Measurements from ENCODE around the gene UBIAD1. TPM values are rescaled to one million over a fixed set of nuclear protein-coding genes. Genes with fewer than 3 reads are reported as not detected.

The UBIAD1 gene
- total and polyA plus RNA-seq, 10 of the 15 experiments (the other 5 are each of a cell fraction or from before 2014, with no cell fraction given) = 4.5 to 23.8 (median 16.0) TPM

- Histone ChIP-seq H3K4me1 (ENCODE audit: control insufficient read depth, insufficient read depth, low read length) (no peaks in the 10 kb centered on the region), H2AFZ (ENCODE audit: control insufficient read depth, low read depth, low read length) (no peak overlapping the region), H3K9me3 (replicated peaks; ENCODE audit: control insufficient read depth, insufficient read depth, low read length) (no peaks in the 10 kb centered on the region), H3K9ac (ENCODE audit: control insufficient read depth, insufficient read depth, low read length) (no peak overlapping the region), H3K27ac (ENCODE audit: control insufficient read depth, insufficient read depth) (no peak overlapping the region), H3K36me3 (ENCODE audit: control insufficient read depth in 2 of 2, insufficient read depth in 2 of 2, low read length in 1 of 2) (no peaks in the 10 kb centered on the region), H4K20me1 (ENCODE audit: control insufficient read depth, insufficient read depth) (no peaks in the 10 kb centered on the region), H3K4me3 (no peak overlapping the region), H3K27me3 (replicated peaks in 1 of 2; ENCODE audit: control insufficient read depth in 2 of 2, insufficient read depth in 2 of 2, low read length in 1 of 2) (peaks cover 0 to 2% of the 10 kb centered on the region in 2 experiments; a peak in 2 of 4 replicates), H3K79me2 (ENCODE audit: control insufficient read depth, insufficient read depth, low read length) (no peaks in the 10 kb centered on the region), H3K4me2 (ENCODE audit: control insufficient read depth, insufficient read depth) (no peak overlapping the region)
- BruUV-seq (replicated peaks) = no TSS peak
- ATAC-seq = peak; percentile 90
- DNase-seq (ENCODE audit: low read depth, low spot score) = no peak
- ChIA-PET RAD21 (ENCODE audit: unreplicated experiment) (interaction anchor here (1.3 to 1.9 kb wide), 3 partner anchors 8 to 322 kb away, joined by 4 to 5 read pairs (median 5); no protein-coding TSS in a partner anchor), POLR2A (no interaction called here), SMC1A (ENCODE audit: uncharacterized antibody, unreplicated experiment) (no interaction called here), CTCF (interaction anchor here (0.6 to 2.0 kb wide), 10 partner anchors 11 to 1382 kb away, joined by 3 to 7 read pairs (median 4); no protein-coding TSS in a partner anchor)
- 5% methylated on average over 15 of the region's 15 CpGs for WGBS (ENCODE audit: insufficient coverage, insufficient replicate concordance, low lambda C conversion rate, missing lambda C conversion rate)
- in situ Hi-C loops (cut with MboI) (loop anchor here (5.0 kb wide), 1 partner anchor 322 kb away; no protein-coding TSS in a partner anchor), intact Hi-C loops (cut with micrococcal nuclease; ENCODE audit: unreplicated experiment) (loop anchor here (1.0 kb wide), 1 partner anchor 322 kb away; no protein-coding TSS in a partner anchor)
- no peak for FAIRE-seq
- TF ChIP-seq SMC3 (IDR thresholded peaks at IDR 0.05; ENCODE audit: borderline replicate concordance, low read length) (peak; percentile 68), TAF1 (IDR thresholded peaks at IDR 0.05; ENCODE audit: borderline replicate concordance, low read depth, low read length) (no peak), EED (IDR thresholded peaks at IDR 0.05; ENCODE audit: low read depth) (no peak), JUNB (IDR thresholded peaks at IDR 0.05) (no peak), NR2C1 (IDR thresholded peaks at IDR 0.05) (no peak), YY1 (IDR thresholded peaks at IDR 0.05; ENCODE audit: low read depth, low read length) (peak; percentile 80), RAD51 (IDR thresholded peaks at IDR 0.05) (no peak), NFXL1 (IDR thresholded peaks at IDR 0.05; ENCODE audit: borderline replicate concordance) (no peak), BHLHE40 (IDR thresholded peaks at IDR 0.05; ENCODE audit: borderline replicate concordance in 1 of 2, low read depth in 2 of 2, low read length in 1 of 2) (no peak), KDM1A (IDR thresholded peaks at IDR 0.05; ENCODE audit: borderline replicate concordance) (no peak), ETV6 (conservative IDR thresholded peaks at IDR 0.05 in 1 of 2, IDR thresholded peaks at IDR 0.05 in 1 of 2; ENCODE audit: borderline replicate concordance in 1 of 2, low read depth in 1 of 2) (no peak), E2F4 (IDR thresholded peaks at IDR 0.05; ENCODE audit: low read depth, low read length) (no peak)
- TF ChIP-seq, protein P1, sequence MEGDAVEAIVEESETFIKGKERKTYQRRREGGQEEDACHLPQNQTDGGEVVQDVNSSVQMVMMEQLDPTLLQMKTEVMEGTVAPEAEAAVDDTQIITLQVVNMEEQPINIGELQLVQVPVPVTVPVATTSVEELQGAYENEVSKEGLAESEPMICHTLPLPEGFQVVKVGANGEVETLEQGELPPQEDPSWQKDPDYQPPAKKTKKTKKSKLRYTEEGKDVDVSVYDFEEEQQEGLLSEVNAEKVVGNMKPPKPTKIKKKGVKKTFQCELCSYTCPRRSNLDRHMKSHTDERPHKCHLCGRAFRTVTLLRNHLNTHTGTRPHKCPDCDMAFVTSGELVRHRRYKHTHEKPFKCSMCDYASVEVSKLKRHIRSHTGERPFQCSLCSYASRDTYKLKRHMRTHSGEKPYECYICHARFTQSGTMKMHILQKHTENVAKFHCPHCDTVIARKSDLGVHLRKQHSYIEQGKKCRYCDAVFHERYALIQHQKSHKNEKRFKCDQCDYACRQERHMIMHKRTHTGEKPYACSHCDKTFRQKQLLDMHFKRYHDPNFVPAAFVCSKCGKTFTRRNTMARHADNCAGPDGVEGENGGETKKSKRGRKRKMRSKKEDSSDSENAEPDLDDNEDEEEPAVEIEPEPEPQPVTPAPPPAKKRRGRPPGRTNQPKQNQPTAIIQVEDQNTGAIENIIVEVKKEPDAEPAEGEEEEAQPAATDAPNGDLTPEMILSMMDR (IDR thresholded peaks at IDR 0.05 in 2 of 3, conservative IDR thresholded peaks at IDR 0.05 in 1 of 3; ENCODE audit: control insufficient read depth in 2 of 3, extremely low read depth in 1 of 3, insufficient read depth in 1 of 3, low read depth in 3 of 3, low read length in 3 of 3) = peak; percentile 70 to 80 (median 77)
- TF ChIP-seq, protein P2, sequence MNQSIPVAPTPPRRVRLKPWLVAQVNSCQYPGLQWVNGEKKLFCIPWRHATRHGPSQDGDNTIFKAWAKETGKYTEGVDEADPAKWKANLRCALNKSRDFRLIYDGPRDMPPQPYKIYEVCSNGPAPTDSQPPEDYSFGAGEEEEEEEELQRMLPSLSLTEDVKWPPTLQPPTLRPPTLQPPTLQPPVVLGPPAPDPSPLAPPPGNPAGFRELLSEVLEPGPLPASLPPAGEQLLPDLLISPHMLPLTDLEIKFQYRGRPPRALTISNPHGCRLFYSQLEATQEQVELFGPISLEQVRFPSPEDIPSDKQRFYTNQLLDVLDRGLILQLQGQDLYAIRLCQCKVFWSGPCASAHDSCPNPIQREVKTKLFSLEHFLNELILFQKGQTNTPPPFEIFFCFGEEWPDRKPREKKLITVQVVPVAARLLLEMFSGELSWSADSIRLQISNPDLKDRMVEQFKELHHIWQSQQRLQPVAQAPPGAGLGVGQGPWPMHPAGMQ (IDR thresholded peaks at IDR 0.05; ENCODE audit: borderline replicate concordance) = no peak
- TF ChIP-seq, protein P3, sequence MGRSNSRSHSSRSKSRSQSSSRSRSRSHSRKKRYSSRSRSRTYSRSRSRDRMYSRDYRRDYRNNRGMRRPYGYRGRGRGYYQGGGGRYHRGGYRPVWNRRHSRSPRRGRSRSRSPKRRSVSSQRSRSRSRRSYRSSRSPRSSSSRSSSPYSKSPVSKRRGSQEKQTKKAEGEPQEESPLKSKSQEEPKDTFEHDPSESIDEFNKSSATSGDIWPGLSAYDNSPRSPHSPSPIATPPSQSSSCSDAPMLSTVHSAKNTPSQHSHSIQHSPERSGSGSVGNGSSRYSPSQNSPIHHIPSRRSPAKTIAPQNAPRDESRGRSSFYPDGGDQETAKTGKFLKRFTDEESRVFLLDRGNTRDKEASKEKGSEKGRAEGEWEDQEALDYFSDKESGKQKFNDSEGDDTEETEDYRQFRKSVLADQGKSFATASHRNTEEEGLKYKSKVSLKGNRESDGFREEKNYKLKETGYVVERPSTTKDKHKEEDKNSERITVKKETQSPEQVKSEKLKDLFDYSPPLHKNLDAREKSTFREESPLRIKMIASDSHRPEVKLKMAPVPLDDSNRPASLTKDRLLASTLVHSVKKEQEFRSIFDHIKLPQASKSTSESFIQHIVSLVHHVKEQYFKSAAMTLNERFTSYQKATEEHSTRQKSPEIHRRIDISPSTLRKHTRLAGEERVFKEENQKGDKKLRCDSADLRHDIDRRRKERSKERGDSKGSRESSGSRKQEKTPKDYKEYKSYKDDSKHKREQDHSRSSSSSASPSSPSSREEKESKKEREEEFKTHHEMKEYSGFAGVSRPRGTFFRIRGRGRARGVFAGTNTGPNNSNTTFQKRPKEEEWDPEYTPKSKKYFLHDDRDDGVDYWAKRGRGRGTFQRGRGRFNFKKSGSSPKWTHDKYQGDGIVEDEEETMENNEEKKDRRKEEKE (IDR thresholded peaks at IDR 0.05) = no peak
Observed at GRCh38 chr1:11320153-11320936, 47.3 kb downstream of the UBIAD1 start.

All from GM12878 (cell line).